Astrocyte of the spinal cord (primary cell): ENCODE data around the gene ZNF490.
A peak's percentile ranks its signal among the peaks of the same experiment; 100 is the strongest.

ENCODE experiments used
- DNase-seq: peaks from one replicate; pipeline ENCODE4 v3.0.0; 2011; ENCODE audit warnings: low read depth, low spot score
- H3K4me3 ChIP-seq: 2 replicates; pipeline ENCODE4 v1.5.1; 2011; ENCODE audit warnings: low read depth, mild to moderate bottlenecking, low read length, moderate library complexity
- in situ Hi-C: cut with HindIII; loops from 2 replicates; pipeline ENCODE4 v1.10.0; 2017; ENCODE audit warnings: low sequenced_read_pairs
- TF ChIP-seq, protein P1 (sequence below): IDR thresholded peaks from 2 replicates; pipeline ENCODE4 v1.5.1; 2012; ENCODE audit warnings: low read depth, mild to moderate bottlenecking, low read length, inconsistent platforms

ZNF490 gene

DNA sequence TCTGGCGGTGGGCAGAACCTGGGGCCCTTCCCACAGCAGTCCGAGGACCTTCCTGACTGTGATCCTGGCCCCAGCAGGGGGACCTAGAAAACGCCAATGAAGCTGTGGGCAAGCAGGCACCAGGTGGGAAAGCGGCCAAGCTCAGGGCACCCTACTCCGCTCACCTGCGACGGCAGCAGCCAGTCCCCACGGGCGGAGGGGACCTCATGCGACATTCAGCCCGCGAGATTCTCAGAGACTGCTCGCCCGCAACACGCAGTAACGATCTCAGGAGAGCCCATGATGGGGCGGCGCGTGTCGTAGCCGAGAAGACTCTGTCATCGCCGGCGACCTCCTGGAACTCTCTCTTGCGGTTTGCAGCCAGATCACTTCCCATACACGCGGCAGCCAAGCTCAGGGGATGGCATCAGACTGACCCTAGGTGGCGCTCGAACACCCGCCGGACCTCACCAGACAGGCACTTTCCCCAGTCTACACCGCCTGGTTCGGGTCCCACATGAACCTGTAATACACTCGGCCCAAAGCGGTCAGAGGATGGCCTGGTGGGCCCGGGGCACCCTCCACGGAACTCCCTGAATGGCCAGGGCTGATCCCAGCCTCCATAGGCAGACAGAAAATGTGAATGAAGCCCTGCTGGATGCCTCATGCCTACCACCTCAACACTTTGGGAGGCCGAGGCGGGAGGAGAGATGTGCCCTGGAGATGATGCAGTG is 29.4 kb upstream of the ZNF490 start:
- in situ Hi-C loops, result no loop called here
- H3K4me3 ChIP-seq, result no peak overlapping the region
- TF ChIP-seq, protein P1, sequence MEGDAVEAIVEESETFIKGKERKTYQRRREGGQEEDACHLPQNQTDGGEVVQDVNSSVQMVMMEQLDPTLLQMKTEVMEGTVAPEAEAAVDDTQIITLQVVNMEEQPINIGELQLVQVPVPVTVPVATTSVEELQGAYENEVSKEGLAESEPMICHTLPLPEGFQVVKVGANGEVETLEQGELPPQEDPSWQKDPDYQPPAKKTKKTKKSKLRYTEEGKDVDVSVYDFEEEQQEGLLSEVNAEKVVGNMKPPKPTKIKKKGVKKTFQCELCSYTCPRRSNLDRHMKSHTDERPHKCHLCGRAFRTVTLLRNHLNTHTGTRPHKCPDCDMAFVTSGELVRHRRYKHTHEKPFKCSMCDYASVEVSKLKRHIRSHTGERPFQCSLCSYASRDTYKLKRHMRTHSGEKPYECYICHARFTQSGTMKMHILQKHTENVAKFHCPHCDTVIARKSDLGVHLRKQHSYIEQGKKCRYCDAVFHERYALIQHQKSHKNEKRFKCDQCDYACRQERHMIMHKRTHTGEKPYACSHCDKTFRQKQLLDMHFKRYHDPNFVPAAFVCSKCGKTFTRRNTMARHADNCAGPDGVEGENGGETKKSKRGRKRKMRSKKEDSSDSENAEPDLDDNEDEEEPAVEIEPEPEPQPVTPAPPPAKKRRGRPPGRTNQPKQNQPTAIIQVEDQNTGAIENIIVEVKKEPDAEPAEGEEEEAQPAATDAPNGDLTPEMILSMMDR, result peak; percentile 76
- DNase-seq, result peak; percentile 71

DNA sequence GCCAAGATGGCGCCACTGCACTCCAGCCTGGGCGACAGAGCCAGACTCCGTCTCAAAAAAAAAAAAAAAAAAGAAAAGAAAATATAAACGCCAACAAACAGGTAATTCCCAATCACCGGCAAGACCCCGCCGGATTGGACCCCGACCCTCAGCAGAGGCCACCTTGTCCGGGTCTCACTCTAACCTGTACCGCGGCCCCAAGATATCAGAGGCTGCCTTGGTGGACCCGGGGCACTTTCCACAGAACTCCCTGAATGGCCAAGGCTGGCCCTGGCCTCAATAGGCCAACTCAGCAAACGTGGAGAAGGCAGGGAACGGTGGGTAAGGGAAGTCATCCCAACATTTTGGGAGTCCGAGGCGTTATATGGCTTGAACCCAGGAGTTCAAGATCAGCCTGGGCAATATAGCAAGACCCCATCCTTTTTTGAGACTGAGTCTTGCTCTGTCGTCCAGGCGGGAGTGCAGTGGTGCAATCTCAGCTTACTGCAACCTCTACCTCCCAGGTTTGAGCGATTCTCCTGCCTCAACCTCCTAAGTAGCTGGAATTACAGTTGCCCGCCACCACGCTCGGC is 28.1 kb upstream of the ZNF490 start:
- TF ChIP-seq, protein P1, result no peak
- in situ Hi-C loops, result no loop called here
- no peak overlapping the region for H3K4me3 ChIP-seq
- no peak for DNase-seq

DNA sequence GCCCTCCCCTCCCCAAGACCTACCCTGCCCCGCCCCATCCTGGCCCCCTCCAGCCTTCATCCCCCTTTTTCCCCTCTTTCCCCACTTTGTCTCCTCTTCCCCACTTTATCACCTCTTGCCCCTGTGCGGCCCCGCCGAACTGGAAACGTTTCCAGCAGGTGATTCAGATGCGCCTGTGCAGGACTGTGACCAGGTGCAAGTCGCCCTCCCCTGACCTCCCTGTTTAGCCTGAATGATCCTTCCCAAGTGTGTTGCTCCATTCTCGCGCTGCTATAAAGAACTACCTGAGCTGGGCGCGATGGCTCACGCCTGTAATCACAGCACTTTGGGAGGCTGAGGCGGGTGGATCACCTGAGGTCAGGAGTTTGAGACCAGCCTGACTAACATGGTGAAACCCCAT is 26.0 kb upstream of the ZNF490 start:
- TF ChIP-seq, protein P1, result no peak
- DNase-seq, result no peak
- in situ Hi-C loops, result no loop called here
- H3K4me3 ChIP-seq, result no peak overlapping the region

DNA sequence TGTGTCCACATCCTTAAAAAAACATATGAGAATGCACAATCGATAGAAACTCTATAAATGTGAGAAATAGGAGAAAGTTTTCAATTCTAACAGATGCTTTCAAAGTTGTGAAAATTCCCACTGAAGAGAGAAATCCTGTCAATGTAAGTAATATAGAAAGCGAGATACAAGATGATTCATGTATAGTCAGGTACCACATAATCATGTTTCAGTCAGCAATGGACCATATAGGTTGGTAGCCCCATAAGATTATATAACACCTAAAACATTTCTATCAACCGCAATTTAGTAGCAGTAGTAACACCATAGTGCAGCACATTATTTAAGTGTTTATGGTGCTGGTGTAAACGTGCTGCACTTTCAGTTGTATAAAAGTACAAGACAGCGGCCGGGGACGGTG is 18.6 kb upstream of the ZNF490 start:
- TF ChIP-seq, protein P1, result no peak
- H3K4me3 ChIP-seq, result no peak overlapping the region
- in situ Hi-C loops, result no loop called here
- DNase-seq, result no peak

DNA sequence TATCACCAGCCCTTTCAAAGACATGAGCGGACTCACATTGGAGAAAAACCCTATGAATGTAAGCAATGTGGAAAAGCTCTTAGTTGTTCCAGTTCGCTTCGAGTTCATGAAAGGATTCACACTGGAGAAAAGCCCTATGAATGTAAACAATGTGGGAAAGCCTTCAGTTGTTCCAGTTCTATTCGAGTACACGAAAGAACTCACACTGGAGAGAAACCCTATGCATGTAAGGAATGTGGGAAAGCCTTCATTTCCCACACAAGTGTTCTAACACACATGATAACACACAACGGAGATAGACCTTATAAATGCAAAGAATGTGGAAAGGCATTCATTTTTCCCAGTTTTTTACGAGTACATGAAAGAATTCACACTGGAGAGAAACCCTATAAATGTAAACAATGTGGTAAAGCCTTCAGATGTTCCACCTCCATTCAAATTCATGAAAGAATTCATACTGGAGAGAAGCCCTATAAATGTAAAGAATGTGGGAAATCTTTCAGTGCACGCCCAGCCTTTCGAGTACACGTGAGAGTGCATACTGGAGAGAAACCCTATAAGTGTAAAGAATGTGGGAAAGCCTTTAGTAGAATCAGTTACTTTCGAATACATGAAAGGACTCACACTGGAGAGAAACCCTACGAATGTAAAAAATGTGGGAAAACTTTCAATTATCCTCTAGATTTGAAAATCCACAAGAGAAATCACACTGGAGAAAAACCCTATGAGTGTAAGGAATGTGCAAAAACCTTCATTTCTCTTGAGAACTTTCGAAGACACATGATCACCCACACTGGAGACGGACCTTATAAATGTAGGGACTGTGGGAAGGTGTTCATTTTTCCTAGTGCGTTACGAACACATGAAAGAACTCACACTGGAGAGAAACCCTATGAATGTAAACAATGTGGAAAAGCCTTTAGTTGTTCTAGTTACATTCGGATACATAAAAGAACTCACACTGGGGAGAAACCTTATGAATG is 17.7 kb upstream of the ZNF490 start:
- no peak overlapping the region for H3K4me3 ChIP-seq
- in situ Hi-C loops, result no loop called here
- DNase-seq, result peak; percentile 30
- TF ChIP-seq, protein P1, result no peak

DNA sequence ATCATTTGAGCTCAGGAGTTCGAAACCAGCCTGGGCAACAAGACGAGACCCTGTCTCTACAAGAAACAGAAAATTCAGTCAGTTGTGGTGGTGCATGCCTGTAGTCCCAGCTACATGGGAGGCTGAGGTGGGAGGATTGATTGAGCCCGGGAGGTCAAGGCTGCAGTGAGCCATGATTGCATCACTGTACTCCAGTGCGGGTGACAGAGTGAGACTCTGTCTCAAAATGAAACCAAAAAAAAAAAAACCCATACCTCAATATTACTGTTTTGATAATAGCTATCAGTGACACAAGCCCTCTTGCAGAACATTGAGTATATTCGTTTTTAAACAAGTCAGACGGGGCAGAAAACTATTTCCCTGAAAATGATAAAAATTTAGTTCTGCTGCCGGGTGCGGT is 16.3 kb upstream of the ZNF490 start:
- DNase-seq, result no peak
- no peak overlapping the region for H3K4me3 ChIP-seq
- in situ Hi-C loops, result no loop called here
- TF ChIP-seq, protein P1, result no peak
